ENCODE measurements around the gene TUBB4A.

DNA sequence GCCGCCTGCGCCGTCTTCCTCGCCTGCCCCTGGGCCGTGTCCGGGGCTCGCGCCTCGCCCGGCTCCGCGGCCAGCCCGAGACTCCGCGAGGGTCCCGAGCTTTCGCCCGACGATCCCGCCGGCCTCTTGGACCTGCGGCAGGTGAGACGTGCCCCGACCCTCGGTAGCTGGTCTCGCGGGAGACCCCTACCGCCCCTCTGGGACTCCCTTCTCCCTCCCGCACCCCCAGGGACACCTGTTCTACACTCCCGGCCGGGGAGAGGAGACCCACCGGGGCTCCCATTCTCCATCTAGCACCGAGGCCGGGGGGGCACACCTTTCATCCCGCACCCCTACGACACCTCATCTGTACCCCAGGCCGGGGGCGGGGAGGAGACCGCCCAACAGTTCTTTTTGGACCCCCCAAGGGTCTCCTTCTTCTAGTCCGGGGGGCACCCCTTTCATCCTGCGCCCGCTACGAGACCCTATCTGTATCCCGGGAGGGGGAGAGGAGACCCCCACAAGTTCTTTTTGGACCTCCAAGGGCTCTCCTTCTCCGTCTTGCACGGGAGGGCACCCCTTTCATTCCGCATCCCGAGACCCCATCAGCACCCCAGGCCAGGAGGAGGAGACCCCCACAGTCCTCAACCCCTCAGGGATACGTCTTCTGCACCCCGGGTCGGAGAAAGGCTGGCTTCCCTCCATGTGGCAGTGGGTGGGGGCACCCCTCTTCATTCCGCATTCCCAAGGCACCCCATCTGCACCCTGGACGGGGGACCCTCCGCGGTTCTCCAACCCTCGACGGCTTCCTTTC is 29.2 kb upstream of the TUBB4A start:
- no peak for TF ChIP-seq TAF1 (IDR thresholded peaks at IDR 0.05; ENCODE audit: low read depth)
- no peak for TF ChIP-seq EP300 (IDR thresholded peaks at IDR 0.05; ENCODE audit: borderline replicate concordance)
- TF ChIP-seq, protein P1, sequence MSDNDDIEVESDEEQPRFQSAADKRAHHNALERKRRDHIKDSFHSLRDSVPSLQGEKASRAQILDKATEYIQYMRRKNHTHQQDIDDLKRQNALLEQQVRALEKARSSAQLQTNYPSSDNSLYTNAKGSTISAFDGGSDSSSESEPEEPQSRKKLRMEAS (IDR thresholded peaks at IDR 0.05), result no peak
- no peak for TF ChIP-seq TEAD4 (IDR thresholded peaks at IDR 0.05)
- no peak for TF ChIP-seq EGR1 (IDR thresholded peaks at IDR 0.05)
- TF ChIP-seq YY1 (IDR thresholded peaks at IDR 0.05; ENCODE audit: low read depth), result no peak
- no peak for TF ChIP-seq RAD21 (IDR thresholded peaks at IDR 0.05; ENCODE audit: low read depth)
- TF ChIP-seq ZBTB7A (IDR thresholded peaks at IDR 0.05; ENCODE audit: low read depth), result peak; percentile 58; the same call in 1 of the 2 replicates
- TF ChIP-seq NFIC (IDR thresholded peaks at IDR 0.05), result no peak
- no peak for TF ChIP-seq FOXM1 (IDR thresholded peaks at IDR 0.05; ENCODE audit: borderline replicate concordance, low read depth)
- TF ChIP-seq, protein P2, sequence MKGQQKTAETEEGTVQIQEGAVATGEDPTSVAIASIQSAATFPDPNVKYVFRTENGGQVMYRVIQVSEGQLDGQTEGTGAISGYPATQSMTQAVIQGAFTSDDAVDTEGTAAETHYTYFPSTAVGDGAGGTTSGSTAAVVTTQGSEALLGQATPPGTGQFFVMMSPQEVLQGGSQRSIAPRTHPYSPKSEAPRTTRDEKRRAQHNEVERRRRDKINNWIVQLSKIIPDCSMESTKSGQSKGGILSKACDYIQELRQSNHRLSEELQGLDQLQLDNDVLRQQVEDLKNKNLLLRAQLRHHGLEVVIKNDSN (IDR thresholded peaks at IDR 0.05), result no peak
